Measurements from ENCODE around the gene CACNA1D. TPM values are rescaled to one million over a fixed set of nuclear protein-coding genes. Genes with fewer than 3 reads are reported as not detected.

The CACNA1D gene
- total and polyA plus RNA-seq, 2 donors (not counting 3 experiments of a cell fraction or from before 2014, with no cell fraction given): 0.06 TPM; not detected in 1

- POLR2A ChIA-PET: no interaction called here
- Histone ChIP-seq H3K36me3 (ENCODE audit: control insufficient read depth in 2 of 2, extremely low read depth in 1 of 2, insufficient read depth in 2 of 2, low read length in 2 of 2) (no peaks in the 10 kb centered on the region), H3K4me1 (ENCODE audit: control insufficient read depth, extremely low read depth, insufficient read depth, low read length) (no peaks in the 10 kb centered on the region), H3K4me3 (replicated peaks in 1 of 3; ENCODE audit: insufficient read depth in 1 of 3, low read depth in 1 of 3, low read length in 3 of 3) (no peak overlapping the region), H3K9me3 (replicated peaks; ENCODE audit: control insufficient read depth, insufficient read depth, low read length) (no peaks in the 10 kb centered on the region), H4K20me1 (replicated peaks; ENCODE audit: control insufficient read depth, extremely low read depth, insufficient read depth, low read length) (no peaks in the 10 kb centered on the region), H3K27me3 (ENCODE audit: control insufficient read depth in 2 of 2, insufficient read depth in 2 of 2, low read length in 2 of 2) (peaks cover 3 to 7% of the 10 kb centered on the region in 2 experiments), H3K4me2 (ENCODE audit: insufficient read depth, low read length) (no peak overlapping the region), H3K9ac (replicated peaks; ENCODE audit: extremely low read depth, insufficient read depth, low read length) (no peak overlapping the region), H3K27ac (ENCODE audit: insufficient read depth, low read depth, low read length) (no peak overlapping the region), H2AFZ (ENCODE audit: low read depth, low read length) (no peak overlapping the region), H3K79me2 (ENCODE audit: control insufficient read depth, insufficient read depth, low read length) (no peaks in the 10 kb centered on the region), H3K9me1 (replicated peaks; ENCODE audit: control insufficient read depth, extremely low read depth, insufficient read depth, low read length) (no peaks in the 10 kb centered on the region)
- FAIRE-seq (no peak), DNase-seq (ENCODE audit: low read depth, low spot score) (no peak)
- no TSS peak for BruUV-seq (replicated peaks)
- TF ChIP-seq JUN (IDR thresholded peaks at IDR 0.05; ENCODE audit: borderline replicate concordance, insufficient read depth, insufficient read length, low read depth): no peak
- TF ChIP-seq MYC (IDR thresholded peaks at IDR 0.05; ENCODE audit: low read depth, low read length): no peak
- no peak for TF ChIP-seq POLR2A (IDR thresholded peaks at IDR 0.05; ENCODE audit: low read depth, low read length)
- no peak for TF ChIP-seq FOS (IDR thresholded peaks at IDR 0.05; ENCODE audit: borderline replicate concordance, insufficient read depth, low read length)
- TF ChIP-seq EZH2 (IDR thresholded peaks at IDR 0.05; ENCODE audit: borderline replicate concordance, low read depth, low read length, severe bottlenecking): no peak
- no peak for TF ChIP-seq MAX (IDR thresholded peaks at IDR 0.05; ENCODE audit: insufficient read depth, insufficient read length)
- no peak for TF ChIP-seq CTCF (IDR thresholded peaks at IDR 0.05; ENCODE audit: extremely low read depth in 1 of 2, insufficient read depth in 1 of 2, low read depth in 1 of 2, low read length in 2 of 2)
- TF ChIP-seq GATA2 (IDR thresholded peaks at IDR 0.05; ENCODE audit: insufficient read depth, insufficient read length, low read depth, low read length): no peak
- no peak for TF ChIP-seq POLR2AphosphoS5 (IDR thresholded peaks at IDR 0.05; ENCODE audit: insufficient read depth, low read depth, low read length)
- intact Hi-C loops (cut with micrococcal nuclease) (no loop called here), dilution Hi-C loops (cut with MboI; ENCODE audit: extremely low pct_ligation_motif_present, low sequenced_read_pairs) (no loop called here)
- CTCF ChIA-PET: interaction anchor here (0.8 to 1.6 kb wide), 6 partner anchors 10 to 57 kb away, joined by 3 to 4 read pairs (median 3); no protein-coding TSS in a partner anchor
These were observed 8.8 kb downstream of the CACNA1D start for GRCh38 chr3:53503195-53503594.
